Measurements from ENCODE around the gene SRMS.

DNA sequence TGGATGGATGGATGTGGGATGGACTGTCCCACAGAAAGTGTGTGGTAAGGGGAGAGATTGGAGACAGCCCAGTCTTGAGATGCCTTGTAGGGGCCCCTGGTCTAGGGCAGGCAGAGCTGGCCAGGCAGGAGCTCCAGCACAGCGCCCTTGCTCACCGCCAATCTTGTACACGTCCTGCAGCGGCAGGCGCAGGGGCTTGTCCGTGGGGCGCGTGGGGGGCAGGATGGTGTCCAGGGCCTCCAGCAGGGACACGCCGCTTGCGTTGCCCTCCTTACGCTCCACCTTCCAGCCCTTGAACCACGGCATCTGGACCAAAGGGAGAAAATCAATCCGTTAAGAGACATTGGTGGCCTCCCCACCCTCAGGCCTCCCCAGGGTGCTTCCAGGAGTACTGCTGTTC is 54.6 kb downstream of the SRMS start:
- no peak for TF ChIP-seq CTCF (IDR thresholded peaks at IDR 0.05)
- no peak for TF ChIP-seq POLR2A (IDR thresholded peaks at IDR 0.05)

Measured in testis (tissue), 2 donors.